Progenitor cell of endocrine pancreas (in vitro differentiated cells): ENCODE measurements around the gene KIAA1614. TPM values are rescaled to one million over a fixed set of nuclear protein-coding genes. Genes with fewer than 3 reads are reported as not detected.

Experiments used
- DNase-seq: peaks from one replicate; pipeline ENCODE4 v3.0.0; 2021; ENCODE audit warnings: low spot score; ENCODE audit not compliant: unreplicated experiment
- H3K27ac Mint-ChIP-seq: 2 replicates; pipeline ENCODE4 v1.8.0; 2021; ENCODE audit warnings: mild to moderate bottlenecking, moderate library complexity, mixed read lengths
- H3K27me3 Mint-ChIP-seq: 2 replicates; pipeline ENCODE4 v1.8.0; 2021; ENCODE audit warnings: mixed read lengths
- H3K36me3 Mint-ChIP-seq: 2 replicates; pipeline ENCODE4 v1.8.0; 2022; ENCODE audit warnings: mixed read lengths; ENCODE audit not compliant: insufficient read depth
- H3K4me1 Mint-ChIP-seq: 2 replicates; pipeline ENCODE4 v1.8.0; 2021; ENCODE audit warnings: low read depth, mixed read lengths
- H3K4me3 Mint-ChIP-seq: 2 replicates; pipeline ENCODE4 v1.8.0; 2021; ENCODE audit warnings: low read depth, mild to moderate bottlenecking, moderate library complexity, mixed read lengths
- H3K9me3 Mint-ChIP-seq: 2 replicates; pipeline ENCODE4 v1.8.0; 2021; ENCODE audit warnings: low read depth, mixed read lengths
- CTCF ChIP-seq: fragments of 200-600 bp; sonication (generic); IDR thresholded peaks from one replicate; pipeline ENCODE4 v1.5.0; 2021; ENCODE audit warnings: antibody characterized with exemption, mild to moderate bottlenecking; ENCODE audit not compliant: unreplicated experiment
- total RNA-seq: library from RNA; stranded (reverse); gene quantifications from 2 replicates; pipeline ENCODE4 v1.2.1, GENCODE V29; 2021

The KIAA1614 gene
- total RNA-seq, 1 donor from 2014 or later, result 2.5 TPM

- H3K4me3 Mint-ChIP-seq, result no peak overlapping the region
- peaks cover 6% of the 10 kb centered on the region for H3K27me3 Mint-ChIP-seq
- H3K27ac Mint-ChIP-seq, result no peak overlapping the region
- H3K36me3 Mint-ChIP-seq, result peaks cover 2% of the 10 kb centered on the region
- H3K9me3 Mint-ChIP-seq, result no peaks in the 10 kb centered on the region
- no peak for DNase-seq
- no peak for TF ChIP-seq CTCF
- no peaks in the 10 kb centered on the region for H3K4me1 Mint-ChIP-seq
Observed at GRCh38 chr1:180940445-180940844, 27.7 kb downstream of the KIAA1614 start.

DNA sequence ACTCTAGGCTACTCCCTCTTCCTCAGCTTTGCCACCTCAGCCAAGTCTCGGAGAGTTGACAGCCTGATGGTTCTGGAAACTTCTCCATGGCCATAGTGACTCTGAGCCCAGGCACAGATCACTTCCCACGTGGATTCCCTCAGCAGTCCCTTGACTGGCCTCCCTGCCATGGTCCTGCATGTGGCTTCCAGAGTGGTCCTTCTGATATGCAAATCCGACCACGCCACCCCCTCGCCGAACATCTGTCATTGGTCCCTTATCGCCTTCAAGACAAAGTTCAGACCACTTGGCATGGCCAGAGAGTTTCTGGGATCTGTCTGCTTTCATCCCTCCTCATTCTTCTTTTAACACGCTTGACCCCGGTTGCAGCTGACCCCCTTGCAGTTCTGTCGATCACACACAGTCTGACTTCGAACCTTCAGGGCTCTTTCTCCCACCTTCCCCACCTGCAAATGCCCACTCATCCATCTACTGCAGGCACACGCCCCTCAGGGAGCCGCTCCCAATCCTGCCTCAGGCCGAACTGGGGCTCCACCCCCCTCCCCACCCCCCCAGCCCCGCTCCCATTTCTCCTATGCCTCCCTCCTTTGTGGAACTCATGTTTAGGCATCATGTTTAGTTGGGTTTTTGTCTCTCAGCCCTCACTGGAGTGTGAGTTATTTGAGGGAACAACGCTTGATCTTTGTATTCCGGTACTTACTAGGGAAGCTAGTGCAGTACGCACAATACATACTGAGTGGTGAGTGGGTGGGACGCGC is 29.0 kb downstream of the KIAA1614 start:
- no peak for TF ChIP-seq CTCF
- DNase-seq, result no peak
- Mint-ChIP-seq H3K9me3 (no peaks in the 10 kb centered on the region), H3K4me3 (no peak overlapping the region), H3K36me3 (peaks cover 2% of the 10 kb centered on the region), H3K4me1 (no peaks in the 10 kb centered on the region), H3K27me3 (peaks cover 6% of the 10 kb centered on the region), H3K27ac (peak overlapping the region; percentile 84)

- Mint-ChIP-seq H3K27ac (no peak overlapping the region), H3K4me1 (no peaks in the 10 kb centered on the region), H3K4me3 (no peak overlapping the region), H3K36me3 (peaks cover 8% of the 10 kb centered on the region), H3K27me3 (no peaks in the 10 kb centered on the region), H3K9me3 (no peaks in the 10 kb centered on the region)
- DNase-seq, result no peak
- no peak for TF ChIP-seq CTCF
Observed at GRCh38 chr1:180945151-180945550, 32.5 kb downstream of the KIAA1614 start.

DNA sequence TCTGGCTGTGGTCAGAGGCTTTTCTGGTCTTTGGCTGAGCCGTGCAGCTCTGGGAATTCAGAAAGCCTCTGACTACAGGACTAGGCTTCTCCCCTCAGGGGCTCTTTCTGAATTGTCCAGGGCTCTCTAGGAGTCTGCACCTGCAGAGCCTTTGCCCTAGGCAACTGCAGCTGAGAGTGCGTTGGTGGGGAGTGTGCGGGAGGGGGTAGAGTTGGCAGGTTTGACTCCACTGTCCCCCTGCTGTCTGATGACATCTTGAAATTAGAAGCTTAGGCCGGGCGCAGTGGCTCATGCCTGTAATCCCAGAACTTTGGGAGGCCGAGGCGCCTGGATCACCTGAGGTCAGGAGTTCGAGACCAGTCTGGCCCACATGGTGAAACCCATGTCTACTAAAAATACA is 32.9 kb downstream of the KIAA1614 start:
- Mint-ChIP-seq H3K4me1 (no peaks in the 10 kb centered on the region), H3K36me3 (peaks cover 9% of the 10 kb centered on the region), H3K27ac (no peak overlapping the region), H3K27me3 (no peaks in the 10 kb centered on the region), H3K4me3 (no peak overlapping the region), H3K9me3 (no peaks in the 10 kb centered on the region)
- TF ChIP-seq CTCF, result no peak
- DNase-seq, result no peak

GRCh38 chr1:180946056-180946455 is 33.4 kb downstream of the KIAA1614 start:
- TF ChIP-seq CTCF, result no peak
- Mint-ChIP-seq H3K4me3 (no peak overlapping the region), H3K4me1 (no peaks in the 10 kb centered on the region), H3K27me3 (no peaks in the 10 kb centered on the region), H3K36me3 (peaks cover 9% of the 10 kb centered on the region), H3K9me3 (no peaks in the 10 kb centered on the region), H3K27ac (no peak overlapping the region)
- DNase-seq, result no peak
